NCI-H1092 (cell line): ENCODE data around the gene NR4A3.
"Not testable (repeated sequence)": the region's sequence is repeated elsewhere in the genome, so short reads cannot be mapped to it uniquely, and the experiment has no call there.

Experiments used
- DNase-seq: peaks from one replicate; lab custom pipeline; 2025; lab: John Stamatoyannopoulos, UW

Gene NR4A3

GRCh38 chr9:99834474-99834873, 12.8 kb downstream of the NR4A3 start:
- DNase-seq: no peak

- no peak for DNase-seq
Measured at GRCh38 chr9:99835142-99835541, 13.5 kb downstream of the NR4A3 start.

GRCh38 chr9:99835581-99835980, 13.9 kb downstream of the NR4A3 start:
- DNase-seq: no peak

GRCh38 chr9:99840072-99840471, 18.4 kb downstream of the NR4A3 start:
- no peak for DNase-seq

DNA sequence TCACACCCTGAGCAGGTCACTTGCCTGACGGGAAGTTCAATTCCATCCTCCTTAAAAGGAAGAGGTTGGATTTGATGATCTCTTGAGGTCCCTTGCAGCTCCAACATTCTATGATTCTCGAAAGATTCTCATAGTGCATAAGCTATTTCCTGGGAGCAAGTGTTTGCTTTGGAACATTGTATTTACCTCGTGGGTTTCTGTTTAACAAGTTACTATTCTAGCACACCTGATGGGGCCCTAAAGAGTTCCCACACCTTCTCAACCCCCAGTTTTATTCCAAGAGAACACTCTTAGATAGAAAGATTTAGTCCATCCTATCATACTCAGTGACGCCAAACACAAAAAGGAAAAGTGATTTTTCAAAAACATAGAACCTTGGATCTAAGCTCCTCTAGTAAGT, 23.4 kb downstream of the NR4A3 start:
- no peak for DNase-seq

DNA sequence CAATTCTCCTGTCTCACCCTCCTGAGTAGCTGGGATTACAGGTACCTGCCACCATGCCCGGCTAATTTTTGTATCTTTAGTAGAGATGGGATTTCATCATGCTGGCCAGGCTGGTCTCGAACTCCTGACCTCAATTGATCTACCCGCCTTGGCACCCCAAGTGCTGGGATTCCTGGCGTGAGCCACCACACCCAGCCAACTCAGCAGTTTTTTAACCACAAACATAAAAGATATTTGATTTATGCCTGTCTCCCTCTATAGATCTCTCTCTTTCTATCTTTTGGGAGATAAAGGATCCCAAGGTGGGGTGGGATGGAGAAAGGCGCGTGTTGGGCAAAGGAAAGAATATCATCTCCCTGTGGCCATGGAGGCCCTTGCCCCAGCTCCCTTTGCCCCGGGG, 26.8 kb downstream of the NR4A3 start:
- DNase-seq: no peak

DNA sequence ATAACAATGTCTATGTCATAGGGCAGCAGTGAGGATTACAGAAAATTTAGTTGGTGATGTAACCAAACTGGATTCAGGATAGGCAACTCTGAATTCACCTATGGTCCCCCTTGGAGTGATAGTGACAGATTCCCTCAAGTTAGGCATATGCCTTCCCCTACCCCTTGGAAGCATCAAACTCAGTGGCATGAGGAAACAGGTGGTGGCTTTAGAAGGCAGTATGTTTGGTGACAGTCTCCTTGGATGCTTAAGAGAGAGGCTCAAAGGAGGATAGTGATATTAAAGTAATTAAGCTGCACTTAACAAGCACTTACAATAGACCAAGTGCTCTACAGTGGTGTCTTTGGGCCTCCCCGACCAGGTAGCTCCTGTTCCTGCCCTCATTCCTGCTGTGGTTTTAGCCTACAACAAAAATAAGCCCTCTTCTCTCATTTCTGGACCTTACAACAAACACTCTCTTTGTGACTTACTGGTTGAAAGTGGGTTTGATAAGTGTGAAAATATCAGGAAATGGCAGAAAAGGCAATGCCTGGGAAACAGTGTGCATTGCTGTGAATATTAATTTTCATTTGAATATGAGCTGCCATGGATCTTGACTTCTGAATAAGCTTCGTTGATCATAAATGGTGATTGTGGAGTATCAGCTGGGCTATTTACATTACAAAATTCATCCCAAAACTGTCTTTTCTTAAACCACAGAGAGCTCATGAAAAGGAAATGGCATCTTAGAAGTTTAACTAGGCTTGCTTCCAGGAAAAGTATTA, 29.2 kb downstream of the NR4A3 start:
- no peak for DNase-seq

GRCh38 chr9:99851500-99851822, 29.8 kb downstream of the NR4A3 start:
- no peak for DNase-seq

DNA sequence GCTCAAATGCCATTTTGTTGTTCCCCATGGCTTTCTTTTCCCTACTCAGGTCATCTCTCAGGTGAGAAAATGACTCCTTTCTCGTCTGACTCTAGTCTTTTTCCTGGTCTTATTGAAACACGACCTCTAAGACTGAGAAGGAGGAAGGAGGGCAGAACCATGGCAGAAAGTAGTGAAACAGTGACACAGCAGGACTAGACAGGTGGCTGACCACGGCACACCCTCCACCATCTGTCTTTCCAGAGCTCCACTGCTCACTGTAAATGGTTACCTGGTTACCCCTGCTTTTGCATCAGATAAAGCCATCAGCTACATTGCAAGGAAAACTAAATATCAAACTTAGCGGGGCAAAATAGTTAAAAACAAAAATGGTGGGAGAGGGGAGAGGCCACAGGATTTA, 30.9 kb downstream of the NR4A3 start:
- no peak for DNase-seq

GRCh38 chr9:99855467-99856176, 33.9 kb downstream of the NR4A3 start:
- DNase-seq: no peak

DNA sequence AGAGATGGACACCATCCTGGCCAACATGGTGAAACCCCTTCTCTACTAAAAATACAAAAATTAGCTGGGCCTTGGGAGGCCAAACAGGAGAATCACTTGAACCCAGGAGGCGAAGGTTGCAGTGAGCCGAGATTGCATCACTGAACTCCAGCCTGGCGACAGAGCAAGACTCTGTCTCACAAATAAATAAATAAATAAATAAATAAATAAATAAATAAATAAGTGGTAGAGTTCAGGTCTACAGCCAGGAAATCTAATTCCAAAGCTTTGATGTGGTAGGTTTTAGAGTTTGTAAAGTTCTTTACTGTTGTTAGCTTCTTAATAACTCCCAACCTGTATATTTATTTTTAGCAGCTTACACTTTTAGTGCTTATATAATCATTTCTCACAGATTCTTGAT, 35.9 kb downstream of the NR4A3 start:
- DNase-seq: not testable (repeated sequence)

DNA sequence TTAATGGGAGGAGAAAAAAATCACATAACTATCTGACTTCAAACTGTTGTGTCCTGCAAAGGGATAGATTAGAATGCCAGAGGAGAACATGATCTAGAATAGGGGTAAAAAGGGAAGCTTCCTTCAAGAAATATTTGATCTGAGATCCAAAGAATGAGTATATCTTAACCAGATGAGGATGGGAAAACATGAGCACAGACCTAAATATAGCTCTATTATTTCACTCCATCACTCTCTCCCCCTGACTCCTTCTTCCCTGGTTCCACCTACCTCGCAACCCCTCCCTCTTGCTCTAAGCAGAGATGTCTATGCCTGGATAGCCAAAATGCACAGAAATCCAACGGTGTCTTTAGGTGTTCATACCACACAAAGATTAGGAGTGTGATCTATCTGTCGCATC, 36.4 kb downstream of the NR4A3 start:
- DNase-seq: no peak

- DNase-seq: no peak
Measured at GRCh38 chr9:99859243-99859980, 37.7 kb downstream of the NR4A3 start.

DNA sequence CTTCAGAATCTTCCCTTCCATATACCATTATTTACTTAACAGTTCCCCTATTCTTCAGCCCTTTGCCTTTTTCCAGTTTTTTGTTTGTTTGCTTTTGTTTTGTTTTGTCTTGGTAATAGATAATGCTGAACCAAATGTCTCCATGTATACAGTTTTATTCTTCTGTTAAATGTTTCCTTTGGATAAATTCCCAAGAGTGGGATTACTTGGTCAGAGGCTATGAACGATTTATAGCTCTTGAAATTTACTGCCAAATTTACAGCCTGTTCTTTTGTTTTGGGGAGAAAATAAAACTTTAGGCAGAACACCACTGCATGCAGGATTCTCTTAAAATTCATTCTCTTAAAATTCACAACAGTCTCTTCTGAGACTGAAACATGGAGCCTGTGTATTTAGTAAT, 38.6 kb downstream of the NR4A3 start:
- no peak for DNase-seq

DNA sequence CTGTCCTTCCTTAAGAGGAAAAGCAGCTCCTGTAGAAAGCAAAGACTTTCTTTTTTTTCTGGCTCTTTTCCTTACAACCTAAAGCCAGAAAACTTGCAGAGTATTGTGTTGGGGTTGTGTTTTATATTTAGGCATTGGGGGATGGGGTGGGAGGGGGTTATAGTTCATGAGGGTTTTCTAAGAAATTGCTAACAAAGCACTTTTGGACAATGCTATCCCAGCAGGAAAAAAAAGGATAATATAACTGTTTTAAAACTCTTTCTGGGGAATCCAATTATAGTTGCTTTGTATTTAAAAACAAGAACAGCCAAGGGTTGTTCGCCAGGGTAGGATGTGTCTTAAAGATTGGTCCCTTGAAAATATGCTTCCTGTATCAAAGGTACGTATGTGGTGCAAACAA, 42.3 kb downstream of the NR4A3 start:
- no peak for DNase-seq

DNA sequence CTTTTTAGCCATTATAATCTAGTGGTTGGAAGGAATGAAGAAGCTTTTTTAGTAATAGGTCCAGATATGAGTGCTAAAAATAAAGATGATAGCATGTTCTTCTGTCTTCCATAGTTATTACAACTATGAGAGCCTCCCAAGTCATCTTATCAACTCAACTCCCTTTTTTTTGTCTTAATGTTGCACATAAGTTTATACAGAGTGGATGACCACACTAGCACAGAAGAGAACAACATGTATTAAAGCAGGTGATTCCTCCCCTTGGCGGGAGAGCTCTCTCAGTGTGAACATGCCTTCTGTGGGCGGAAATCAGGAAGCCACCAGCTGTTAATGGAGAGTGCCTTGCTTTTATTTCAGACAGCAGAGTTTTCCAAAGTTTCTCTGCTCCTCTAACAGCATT, 44.7 kb downstream of the NR4A3 start:
- DNase-seq: no peak

DNA sequence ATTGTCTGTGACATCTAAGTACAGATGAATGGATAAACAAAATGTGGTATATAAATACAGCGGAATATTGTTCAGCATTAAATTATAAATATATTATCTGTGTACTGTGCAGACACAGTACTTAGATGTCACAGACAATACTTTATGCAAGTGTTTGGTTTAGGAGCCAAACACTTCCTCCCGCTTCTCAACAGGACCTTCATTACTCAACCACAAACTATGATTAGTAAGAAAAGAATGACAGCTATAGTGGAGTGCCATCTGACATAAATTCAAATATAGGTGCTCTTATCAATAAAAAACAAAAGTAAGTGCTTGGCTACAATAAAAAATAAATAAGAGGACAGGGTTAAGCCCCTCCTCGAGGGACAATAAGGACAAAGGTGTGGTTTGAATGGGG, 45.9 kb downstream of the NR4A3 start:
- DNase-seq: no peak

DNA sequence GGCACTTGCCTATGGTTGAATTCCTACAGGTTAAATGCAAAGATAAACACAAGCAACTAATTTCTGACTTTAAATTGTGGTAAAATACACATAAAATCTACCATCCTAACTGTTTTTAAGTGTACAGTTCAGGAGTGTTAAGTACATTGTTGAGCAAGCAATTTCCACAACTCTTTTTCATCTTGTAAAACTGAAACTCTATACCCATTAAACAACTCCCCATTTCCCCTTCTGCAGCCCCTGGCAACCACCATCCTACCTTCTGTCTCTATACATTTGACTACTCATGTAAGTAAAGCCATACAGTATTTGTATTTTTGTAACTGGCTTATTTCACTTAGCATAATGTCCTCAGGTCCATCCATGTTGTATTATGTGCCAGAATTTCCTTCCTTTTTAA, 46.3 kb downstream of the NR4A3 start:
- DNase-seq: no peak

DNA sequence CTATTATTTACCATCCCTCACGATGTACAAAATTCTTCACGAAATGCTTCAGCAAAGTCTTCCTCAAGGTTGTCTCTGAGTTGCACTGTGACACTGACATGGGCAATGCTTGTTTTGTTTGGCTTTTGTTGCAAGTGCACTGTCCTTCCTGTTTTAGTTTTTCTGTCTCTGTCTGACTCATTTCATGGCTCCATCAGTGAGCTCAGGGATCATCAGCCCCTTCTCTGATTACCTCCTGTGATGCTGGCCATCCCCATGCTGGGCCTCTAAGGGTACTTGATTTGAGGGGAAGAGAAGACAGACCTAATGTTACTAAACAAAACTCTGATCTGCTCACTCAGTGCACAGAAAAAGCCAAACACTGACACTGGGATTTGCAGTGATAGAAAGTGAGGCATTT, 47.2 kb downstream of the NR4A3 start:
- DNase-seq: no peak

DNA sequence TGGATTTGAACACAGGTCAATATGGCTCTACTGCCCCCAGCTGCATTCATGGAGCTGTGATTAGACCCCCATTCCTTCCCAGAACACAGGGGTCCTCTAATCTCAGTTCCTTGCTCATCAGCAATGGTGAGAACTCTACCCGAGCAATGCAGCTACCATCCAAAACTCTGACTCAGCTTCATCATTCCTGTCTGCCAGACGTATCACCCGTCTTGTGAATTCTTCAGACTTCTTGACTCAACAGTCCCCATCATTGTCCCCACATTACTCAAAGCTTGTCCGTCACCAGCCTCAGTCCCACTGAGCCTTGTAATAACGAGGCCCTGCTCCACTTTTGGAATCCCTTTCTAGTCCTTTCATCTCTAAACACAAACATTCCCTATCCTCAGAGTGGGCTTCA, 48.4 kb downstream of the NR4A3 start:
- DNase-seq: no peak

- DNase-seq: no peak
Measured at GRCh38 chr9:99873531-99873930, 51.8 kb downstream of the NR4A3 start.

DNA sequence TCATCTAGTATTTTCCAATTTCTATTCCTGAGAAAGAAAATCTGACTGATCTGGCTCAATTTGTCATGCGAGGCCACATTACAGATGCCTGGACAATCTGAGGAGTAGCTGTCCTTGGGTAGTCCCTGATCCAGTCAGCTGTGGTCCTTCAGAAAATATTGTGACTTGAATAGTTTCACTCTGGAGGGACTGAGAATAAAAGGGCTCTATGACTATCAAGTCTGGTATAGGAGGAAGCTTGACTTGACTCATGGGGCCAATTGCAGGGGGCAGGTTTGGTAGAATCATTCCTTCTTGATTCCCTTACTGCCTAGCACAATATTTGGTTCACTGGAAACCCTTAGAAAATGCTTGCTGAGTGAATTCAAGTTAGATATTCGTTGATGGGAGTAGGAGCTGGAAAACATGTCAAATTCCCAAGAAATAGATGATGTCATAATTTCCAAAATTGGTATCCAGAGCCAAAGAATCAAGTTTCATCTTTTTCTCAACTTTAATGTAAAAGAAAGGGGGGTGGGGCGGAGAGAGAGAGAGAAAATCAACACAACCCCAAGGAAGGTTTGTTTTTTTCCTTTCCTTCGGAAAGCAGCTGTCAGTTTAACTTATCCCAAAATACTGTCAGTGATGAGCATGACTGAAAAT, 52.4 kb downstream of the NR4A3 start:
- DNase-seq: no peak

GRCh38 chr9:99876190-99876589, 54.5 kb downstream of the NR4A3 start:
- no peak for DNase-seq
